Fibroblast of lung (primary cell): ENCODE measurements around the gene AKT1S1.

Source experiments
- CTCF ChIP-seq, 2 donors: IDR thresholded peaks in 1 of 2; conservative IDR thresholded peaks in 1 of 2; 1 replicate in 1 of 2; 2 replicates in 1 of 2; pipeline ENCODE4 v1.5.1; 2011 to 2012; ENCODE audit warnings: low read length in 2 of 2, control low read depth in 1 of 2, inconsistent platforms in 1 of 2, low read depth in 1 of 2, mild to moderate bottlenecking in 1 of 2
- EZH2 ChIP-seq: IDR thresholded peaks from 2 replicates; pipeline ENCODE4 v1.5.1; 2012; ENCODE audit warnings: low read length, control low read depth, mild to moderate bottlenecking; ENCODE audit errors: missing control alignments

DNA sequence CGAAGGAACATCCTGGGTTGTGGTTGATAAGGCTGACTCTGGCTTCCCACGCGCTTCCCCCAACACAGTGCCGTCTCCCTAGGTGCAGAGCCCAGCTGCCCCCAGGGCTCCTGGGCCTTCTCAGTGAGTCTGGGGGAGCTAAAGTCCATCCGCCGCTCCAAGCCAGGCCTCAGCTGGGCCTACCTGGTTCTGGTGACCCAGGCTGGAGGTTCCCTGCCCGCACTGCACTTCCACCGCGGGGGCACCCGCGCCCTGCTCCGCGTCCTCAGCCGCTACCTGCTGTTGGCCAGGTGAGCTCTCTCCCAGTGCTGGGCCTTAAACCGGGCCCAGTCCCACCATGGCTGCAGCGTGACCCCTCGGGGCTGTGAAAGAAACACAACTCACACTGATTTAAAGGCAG, 4.0 kb upstream of the AKT1S1 start:
- TF ChIP-seq CTCF (conservative IDR thresholded peaks at IDR 0.05 in 1 of 2, IDR thresholded peaks at IDR 0.05 in 1 of 2; ENCODE audit: low read depth in 1 of 2, low read length in 2 of 2) (no peak), EZH2 (no peak)
